HepG2 (cell line): ENCODE measurements around the gene RUVBL1. TPM values are rescaled to one million over a fixed set of nuclear protein-coding genes. Genes with fewer than 3 reads are reported as not detected.

Source experiments
- CHCHD3 ChIP-seq: sonication (generic); formaldehyde crosslinking; IDR thresholded peaks from 2 replicates; pipeline ENCODE4 v1.8.0; 2022; ENCODE audit warnings: mild to moderate bottlenecking, missing genetic modification reagents, moderate library complexity
- GTF2F1 ChIP-seq: fragments of 150-350 bp; IDR thresholded peaks from 2 replicates; pipeline ENCODE4 v1.6.1; 2014; ENCODE audit warnings: low read length
- HNRNPUL1 ChIP-seq: fragments of 200-400 bp; formaldehyde crosslinking; IDR thresholded peaks from 2 replicates; pipeline ENCODE4 v1.6.1; 2017; ENCODE audit warnings: low read depth, mild to moderate bottlenecking, low read length, moderate library complexity
- HOXA7 ChIP-seq: sonication (generic); formaldehyde crosslinking; IDR thresholded peaks from 2 replicates; pipeline ENCODE4 v1.8.1; 2022; ENCODE audit warnings: mild to moderate bottlenecking, missing genetic modification reagents, moderate library complexity
- MATR3 ChIP-seq: sonication (generic); formaldehyde crosslinking; IDR thresholded peaks from 2 replicates; pipeline ENCODE4 v1.4.0; 2020; ENCODE audit warnings: missing genetic modification reagents
- PHF20 ChIP-seq: sonication (generic); formaldehyde crosslinking; IDR thresholded peaks from 2 replicates; pipeline ENCODE4 v1.5.0; 2020; ENCODE audit warnings: mild to moderate bottlenecking, missing genetic modification reagents
- POGK ChIP-seq: sonication (generic); formaldehyde crosslinking; conservative IDR thresholded peaks from 2 replicates; pipeline ENCODE4 v1.8.0; 2022; ENCODE audit warnings: mild to moderate bottlenecking, moderate library complexity, missing genetic modification reagents
- POLR2A ChIP-seq, 2 experiments: IDR thresholded peaks; 2 replicates each; pipeline ENCODE4 v1.6.1; 2011; ENCODE audit warnings: low read depth in 2 of 2, low read length in 2 of 2, mild to moderate bottlenecking in 1 of 2, moderate library complexity in 1 of 2; ENCODE audit not compliant: insufficient read depth in 1 of 2
- TERF1 ChIP-seq: sonication (generic); formaldehyde crosslinking; IDR thresholded peaks from 2 replicates; pipeline ENCODE4 v1.8.0; 2022; ENCODE audit warnings: mild to moderate bottlenecking, missing genetic modification reagents, moderate library complexity
- ZBTB7A ChIP-seq: sonication (generic); formaldehyde crosslinking; IDR thresholded peaks from 2 replicates; pipeline ENCODE4 v1.8.0; 2022; ENCODE audit warnings: mild to moderate bottlenecking, missing genetic modification reagents
- ZEB1 ChIP-seq: IDR thresholded peaks from 2 replicates; pipeline ENCODE4 v1.6.1; 2012; ENCODE audit warnings: mild to moderate bottlenecking, low read depth, inconsistent platforms; ENCODE audit not compliant: insufficient replicate concordance
- ZFP36 ChIP-seq: fragments of 150-350 bp; IDR thresholded peaks from 2 replicates; pipeline ENCODE4 v1.6.1; 2018; ENCODE audit warnings: borderline replicate concordance, low read length, low read depth; ENCODE audit not compliant: partially characterized antibody
- ZMAT3 ChIP-seq: sonication (generic); formaldehyde crosslinking; conservative IDR thresholded peaks from 2 replicates; pipeline ENCODE4 v1.7.0; 2021; ENCODE audit warnings: missing genetic modification reagents
- ZNF224 ChIP-seq: sonication (generic); formaldehyde crosslinking; IDR thresholded peaks from 2 replicates; pipeline ENCODE4 v1.5.0; 2020; ENCODE audit warnings: mild to moderate bottlenecking, missing genetic modification reagents
- ZNF446 ChIP-seq: sonication (generic); formaldehyde crosslinking; IDR thresholded peaks from 2 replicates; pipeline ENCODE4 v1.5.0; 2020; ENCODE audit warnings: mild to moderate bottlenecking, missing genetic modification reagents
- polyA plus RNA-seq, 8 experiments: library from polyadenylated mRNA; depleted of rRNA in 3 of 8; stranded (reverse) in 7 of 8; unstranded in 1 of 8; fragments of >200 nt; fragmentation: Illumina TruSeq in 4 of 8; extraction: Trizol in 4 of 8; gene quantifications; 2 replicates each; pipeline versions ENCODE4 v1.2.1 to v1.2.3, GENCODE V29; 2011 to 2016; ENCODE audit warnings: low read depth in 4 of 8, missing spikeins in 1 of 8, mixed read lengths in 1 of 8; ENCODE audit not compliant: insufficient read depth in 1 of 8
- total RNA-seq, 5 experiments: library from RNA; depleted of rRNA; stranded (reverse); fragments of >200 nt; fragmentation: Illumina TruSeq; extraction: Trizol; gene quantifications; 2 replicates each; pipeline ENCODE4 v1.2.3, GENCODE V29; 2016; ENCODE audit warnings: low read depth in 1 of 5
- TF ChIP-seq, protein P1 (sequence below): sonication (generic); formaldehyde crosslinking; IDR thresholded peaks from 2 replicates; pipeline ENCODE4 v1.4.0; 2020; ENCODE audit warnings: low read depth, missing genetic modification reagents
- TF ChIP-seq, protein P2 (sequence below): sonication (generic); formaldehyde crosslinking; IDR thresholded peaks from 2 replicates; pipeline ENCODE4 v1.4.0; 2020; ENCODE audit warnings: missing genetic modification reagents, mild to moderate bottlenecking, borderline replicate concordance

RUVBL1 gene
- total and polyA plus RNA-seq, 2 of the 13 experiments (the other 11 are each of a cell fraction or from before 2014, with no cell fraction given) = 32.7 to 86.3 TPM

GRCh38 chr3:128123538-128124368 lies at the start of gene RUVBL1 (continued):
- TF ChIP-seq HOXA7 (no peak), POLR2A (IDR thresholded peaks at IDR 0.05; ENCODE audit: insufficient read depth in 1 of 2, low read depth in 2 of 2, low read length in 2 of 2) (peak; percentile 62 to 70; a peak in 3 of 4 replicates), CHCHD3 (CRISPR knock-in tag) (no peak), ZNF224 (peak; percentile 67; the same call in 1 of the 2 replicates), ZBTB7A (CRISPR knock-in tag) (no peak), TERF1 (CRISPR knock-in tag) (no peak), ZMAT3 (CRISPR knock-in tag) (peak; percentile 69), GTF2F1 (no peak), ZFP36 (no peak), ZNF446 (CRISPR knock-in tag) (no peak), PHF20 (peak; percentile 100), ZEB1 (no peak), MATR3 (CRISPR knock-in tag) (no peak), HNRNPUL1 (no peak), POGK (0 out of 2 replicates have a peak, but pooled peaks have one; percentile 45)
- TF ChIP-seq, protein P1, sequence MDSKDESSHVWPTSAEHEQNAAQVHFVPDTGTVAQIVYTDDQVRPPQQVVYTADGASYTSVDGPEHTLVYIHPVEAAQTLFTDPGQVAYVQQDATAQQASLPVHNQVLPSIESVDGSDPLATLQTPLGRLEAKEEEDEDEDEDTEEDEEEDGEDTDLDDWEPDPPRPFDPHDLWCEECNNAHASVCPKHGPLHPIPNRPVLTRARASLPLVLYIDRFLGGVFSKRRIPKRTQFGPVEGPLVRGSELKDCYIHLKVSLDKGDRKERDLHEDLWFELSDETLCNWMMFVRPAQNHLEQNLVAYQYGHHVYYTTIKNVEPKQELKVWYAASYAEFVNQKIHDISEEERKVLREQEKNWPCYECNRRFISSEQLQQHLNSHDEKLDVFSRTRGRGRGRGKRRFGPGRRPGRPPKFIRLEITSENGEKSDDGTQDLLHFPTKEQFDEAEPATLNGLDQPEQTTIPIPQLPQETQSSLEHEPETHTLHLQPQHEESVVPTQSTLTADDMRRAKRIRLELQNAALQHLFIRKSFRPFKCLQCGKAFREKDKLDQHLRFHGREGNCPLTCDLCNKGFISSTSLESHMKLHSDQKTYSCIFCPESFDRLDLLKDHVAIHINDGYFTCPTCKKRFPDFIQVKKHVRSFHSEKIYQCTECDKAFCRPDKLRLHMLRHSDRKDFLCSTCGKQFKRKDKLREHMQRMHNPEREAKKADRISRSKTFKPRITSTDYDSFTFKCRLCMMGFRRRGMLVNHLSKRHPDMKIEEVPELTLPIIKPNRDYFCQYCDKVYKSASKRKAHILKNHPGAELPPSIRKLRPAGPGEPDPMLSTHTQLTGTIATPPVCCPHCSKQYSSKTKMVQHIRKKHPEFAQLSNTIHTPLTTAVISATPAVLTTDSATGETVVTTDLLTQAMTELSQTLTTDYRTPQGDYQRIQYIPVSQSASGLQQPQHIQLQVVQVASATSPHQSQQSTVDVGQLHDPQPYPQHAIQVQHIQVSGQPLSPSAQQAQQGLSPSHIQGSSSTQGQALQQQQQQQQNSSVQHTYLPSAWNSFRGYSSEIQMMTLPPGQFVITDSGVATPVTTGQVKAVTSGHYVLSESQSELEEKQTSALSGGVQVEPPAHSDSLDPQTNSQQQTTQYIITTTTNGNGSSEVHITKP (CRISPR knock-in tag) = peak; percentile 77; the same call in 1 of the 2 replicates
- TF ChIP-seq, protein P2, sequence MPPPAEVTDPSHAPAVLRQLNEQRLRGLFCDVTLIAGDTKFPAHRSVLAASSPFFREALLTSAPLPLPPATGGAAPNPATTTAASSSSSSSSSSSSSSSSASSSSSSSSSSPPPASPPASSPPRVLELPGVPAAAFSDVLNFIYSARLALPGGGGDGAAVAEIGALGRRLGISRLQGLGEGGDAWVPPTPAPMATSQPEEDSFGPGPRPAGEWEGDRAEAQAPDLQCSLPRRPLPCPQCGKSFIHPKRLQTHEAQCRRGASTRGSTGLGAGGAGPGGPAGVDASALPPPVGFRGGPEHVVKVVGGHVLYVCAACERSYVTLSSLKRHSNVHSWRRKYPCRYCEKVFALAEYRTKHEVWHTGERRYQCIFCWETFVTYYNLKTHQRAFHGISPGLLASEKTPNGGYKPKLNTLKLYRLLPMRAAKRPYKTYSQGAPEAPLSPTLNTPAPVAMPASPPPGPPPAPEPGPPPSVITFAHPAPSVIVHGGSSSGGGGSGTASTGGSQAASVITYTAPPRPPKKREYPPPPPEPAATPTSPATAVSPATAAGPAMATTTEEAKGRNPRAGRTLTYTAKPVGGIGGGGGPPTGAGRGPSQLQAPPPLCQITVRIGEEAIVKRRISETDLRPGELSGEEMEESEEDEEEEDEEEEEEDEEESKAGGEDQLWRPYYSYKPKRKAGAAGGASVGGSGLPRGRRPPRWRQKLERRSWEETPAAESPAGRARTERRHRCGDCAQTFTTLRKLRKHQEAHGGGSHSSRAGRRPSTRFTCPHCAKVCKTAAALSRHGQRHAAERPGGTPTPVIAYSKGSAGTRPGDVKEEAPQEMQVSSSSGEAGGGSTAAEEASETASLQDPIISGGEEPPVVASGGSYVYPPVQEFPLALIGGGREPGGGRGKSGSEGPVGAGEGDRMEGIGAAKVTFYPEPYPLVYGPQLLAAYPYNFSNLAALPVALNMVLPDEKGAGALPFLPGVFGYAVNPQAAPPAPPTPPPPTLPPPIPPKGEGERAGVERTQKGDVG (CRISPR knock-in tag) = no peak
